OCI-LY1 (cell line): ENCODE results near the gene TCIRG1.
"Not testable (repeated sequence)": the region's sequence is repeated elsewhere in the genome, so short reads cannot be mapped to it uniquely, and the experiment has no call there.

Experiments used
- H2AFZ ChIP-seq: fragments of 200-600 bp; sonication (generic), shearing (Covaris generic); 2 replicates; pipeline ENCODE4 v1.6.0; 2014; ENCODE audit warnings: antibody characterized with exemption, mild to moderate bottlenecking, low read length
- H3F3A ChIP-seq: fragments of 200-600 bp; sonication (generic), shearing (Covaris generic); 2 replicates; pipeline ENCODE4 v1.6.0; 2014; ENCODE audit warnings: mild to moderate bottlenecking, antibody characterized with exemption, low read length, moderate library complexity; ENCODE audit not compliant: insufficient read depth
- H3K27ac ChIP-seq: fragments of 200-600 bp; sonication (generic); 2 replicates; pipeline ENCODE4 v1.5.1; 2014; ENCODE audit warnings: low read length, mixed run types, mild to moderate bottlenecking, low read depth; ENCODE audit not compliant: poor library complexity, severe bottlenecking
- H3K27me3 ChIP-seq: fragments of 200-600 bp; sonication (generic); 2 replicates; pipeline ENCODE4 v1.6.0; 2014; ENCODE audit warnings: antibody characterized with exemption, mild to moderate bottlenecking, low read length, moderate library complexity; ENCODE audit not compliant: insufficient read depth
- H3K36me3 ChIP-seq: fragments of 200-600 bp; sonication (generic); 2 replicates; pipeline ENCODE4 v1.6.1; 2014; ENCODE audit warnings: mild to moderate bottlenecking, antibody characterized with exemption, low read length, moderate library complexity, mixed read lengths; ENCODE audit not compliant: insufficient read depth
- H3K4me1 ChIP-seq: fragments of 200-600 bp; sonication (generic); 2 replicates; pipeline ENCODE4 v1.5.1; 2014; ENCODE audit warnings: mild to moderate bottlenecking, low read length, moderate library complexity; ENCODE audit not compliant: insufficient read depth, severe bottlenecking
- H3K4me2 ChIP-seq: fragments of 200-600 bp; sonication (generic), shearing (Covaris generic); 2 replicates; pipeline ENCODE4 v1.6.1; 2014; ENCODE audit warnings: low read length
- H3K4me3 ChIP-seq: fragments of 200-600 bp; sonication (generic); 2 replicates; pipeline ENCODE4 v1.5.1; 2014; ENCODE audit warnings: low read length, low read depth, mild to moderate bottlenecking, mixed read lengths; ENCODE audit not compliant: poor library complexity, severe bottlenecking
- H3K79me2 ChIP-seq: fragments of 200-600 bp; shearing (Covaris generic); 2 replicates; pipeline ENCODE4 v1.6.1; 2016; ENCODE audit warnings: mixed run types, low read length, mixed read lengths; ENCODE audit not compliant: insufficient read depth
- H3K9ac ChIP-seq: fragments of 200-600 bp; sonication (generic), shearing (Covaris generic); 2 replicates; pipeline ENCODE4 v1.6.1; 2014; ENCODE audit warnings: mild to moderate bottlenecking, low read length, mixed read lengths
- H3K9me2 ChIP-seq: fragments of 200-600 bp; sonication (generic), shearing (Covaris generic); 2 replicates; pipeline ENCODE4 v1.6.1; 2014; ENCODE audit warnings: low read depth, mild to moderate bottlenecking, low read length, mixed read lengths
- H3K9me3 ChIP-seq: fragments of 200-600 bp; shearing (Covaris generic); 2 replicates; pipeline ENCODE4 v1.6.1; 2014; ENCODE audit warnings: low read length, mixed read lengths
- H4K20me1 ChIP-seq: fragments of 200-600 bp; sonication (generic), shearing (Covaris generic); 2 replicates; pipeline ENCODE4 v1.6.0; 2016; ENCODE audit warnings: mild to moderate bottlenecking, low read length; ENCODE audit not compliant: insufficient read depth
- EZH2 ChIP-seq: fragments of 200-600 bp; sonication (generic), shearing (Covaris generic); IDR thresholded peaks from 2 replicates; pipeline ENCODE4 v1.8.0; 2017; ENCODE audit warnings: borderline replicate concordance, mixed run types, mild to moderate bottlenecking, antibody characterized with exemption, low read length, moderate library complexity, mixed read lengths
- TF ChIP-seq, protein P1 (sequence below): fragments of 200-600 bp; sonication (generic), shearing (Covaris generic); IDR thresholded peaks from 2 replicates; pipeline ENCODE4 v1.5.1; 2017; ENCODE audit warnings: mild to moderate bottlenecking, antibody characterized with exemption, low read length, moderate library complexity, mixed read lengths

The TCIRG1 gene

DNA sequence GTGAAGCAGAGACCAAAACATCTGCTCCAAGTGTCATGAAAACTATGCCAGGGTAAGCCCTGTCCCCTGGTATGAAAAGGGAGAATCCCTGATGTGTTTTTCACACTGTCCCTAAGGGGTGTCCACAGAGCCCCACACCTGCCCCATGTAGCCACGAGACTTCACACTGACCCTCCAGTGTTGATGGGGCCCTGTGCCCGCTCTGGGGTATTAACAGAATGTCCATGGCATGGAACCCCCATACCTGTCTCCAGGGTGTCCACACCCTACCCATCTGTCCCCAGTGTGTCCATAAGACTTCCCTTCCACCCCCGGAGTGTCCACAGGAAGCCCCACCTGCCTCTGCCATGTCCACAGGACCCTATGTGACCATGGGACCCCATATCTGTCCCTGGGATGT, 43.7 kb upstream of the TCIRG1 start:
- peaks cover 17% of the 10 kb centered on the region for H3K4me1 ChIP-seq
- not testable (repeated sequence) for H3K36me3 ChIP-seq, H3K27ac ChIP-seq, H3K9ac ChIP-seq, H2AFZ ChIP-seq, H3F3A ChIP-seq, H3K4me3 ChIP-seq, H3K9me2 ChIP-seq, H3K79me2 ChIP-seq, H3K9me3 ChIP-seq, H3K4me2 ChIP-seq, H3K27me3 ChIP-seq, H4K20me1 ChIP-seq

DNA sequence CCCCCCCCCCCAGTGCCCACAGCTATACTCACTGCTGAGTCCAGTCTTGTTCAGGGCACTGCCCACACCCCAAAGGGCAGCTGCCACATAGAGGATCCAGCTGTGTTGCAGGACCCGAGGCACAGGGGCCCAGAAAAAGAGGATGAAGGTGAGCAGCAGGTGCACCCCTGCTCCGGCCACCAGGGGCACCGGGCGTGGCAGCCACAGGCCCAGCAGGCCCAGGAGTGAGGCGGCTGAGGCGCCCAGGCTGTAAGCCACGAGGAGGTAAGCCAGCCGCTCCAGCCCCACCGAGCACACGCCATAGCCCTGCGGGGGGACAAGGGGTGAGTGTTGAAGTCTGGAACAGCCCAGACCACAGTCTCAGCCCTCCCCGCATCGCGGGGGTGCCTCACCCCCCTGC, 43.2 kb upstream of the TCIRG1 start:
- H3K9ac ChIP-seq, H3K4me2 ChIP-seq, H3K36me3 ChIP-seq, H3F3A ChIP-seq, H3K9me2 ChIP-seq, H4K20me1 ChIP-seq, H3K79me2 ChIP-seq, H3K27ac ChIP-seq, H3K4me3 ChIP-seq, H3K9me3 ChIP-seq, H2AFZ ChIP-seq, H3K27me3 ChIP-seq: not testable (repeated sequence)
- H3K4me1 ChIP-seq, result peaks cover 17% of the 10 kb centered on the region

DNA sequence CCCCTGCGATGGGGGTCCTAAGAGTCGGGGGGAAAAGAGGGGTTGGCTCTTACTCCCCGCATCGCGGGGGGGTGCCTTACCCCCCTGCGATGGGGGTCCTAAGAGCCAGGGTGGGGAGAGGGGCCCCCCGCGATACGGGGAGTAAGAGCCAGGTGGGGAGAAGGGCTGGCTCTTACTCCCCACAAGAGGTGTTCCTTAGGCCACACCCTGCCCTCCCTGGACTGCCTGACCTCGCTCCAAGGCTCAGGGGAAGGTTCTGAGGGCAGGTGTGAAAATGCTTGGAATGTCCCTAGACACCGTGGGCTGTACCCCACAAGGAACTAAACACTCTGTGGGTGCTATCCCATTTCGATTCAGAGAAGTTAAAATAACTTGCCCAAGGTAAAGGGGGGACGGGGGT, 42.8 kb upstream of the TCIRG1 start:
- H4K20me1 ChIP-seq, result no peaks in the 10 kb centered on the region
- no peaks in the 10 kb centered on the region for H3K9me3 ChIP-seq
- TF ChIP-seq EZH2, result no peak
- TF ChIP-seq, protein P1, sequence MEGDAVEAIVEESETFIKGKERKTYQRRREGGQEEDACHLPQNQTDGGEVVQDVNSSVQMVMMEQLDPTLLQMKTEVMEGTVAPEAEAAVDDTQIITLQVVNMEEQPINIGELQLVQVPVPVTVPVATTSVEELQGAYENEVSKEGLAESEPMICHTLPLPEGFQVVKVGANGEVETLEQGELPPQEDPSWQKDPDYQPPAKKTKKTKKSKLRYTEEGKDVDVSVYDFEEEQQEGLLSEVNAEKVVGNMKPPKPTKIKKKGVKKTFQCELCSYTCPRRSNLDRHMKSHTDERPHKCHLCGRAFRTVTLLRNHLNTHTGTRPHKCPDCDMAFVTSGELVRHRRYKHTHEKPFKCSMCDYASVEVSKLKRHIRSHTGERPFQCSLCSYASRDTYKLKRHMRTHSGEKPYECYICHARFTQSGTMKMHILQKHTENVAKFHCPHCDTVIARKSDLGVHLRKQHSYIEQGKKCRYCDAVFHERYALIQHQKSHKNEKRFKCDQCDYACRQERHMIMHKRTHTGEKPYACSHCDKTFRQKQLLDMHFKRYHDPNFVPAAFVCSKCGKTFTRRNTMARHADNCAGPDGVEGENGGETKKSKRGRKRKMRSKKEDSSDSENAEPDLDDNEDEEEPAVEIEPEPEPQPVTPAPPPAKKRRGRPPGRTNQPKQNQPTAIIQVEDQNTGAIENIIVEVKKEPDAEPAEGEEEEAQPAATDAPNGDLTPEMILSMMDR, result no peak
- peaks cover 9% of the 10 kb centered on the region; the same call in 1 of the 2 replicates for H3K36me3 ChIP-seq
- H3K9ac ChIP-seq, result no peak overlapping the region
- H3K27ac ChIP-seq, result no peak overlapping the region
- no peak overlapping the region for H2AFZ ChIP-seq
- H3K4me3 ChIP-seq, result no peak overlapping the region
- H3K9me2 ChIP-seq, result no peaks in the 10 kb centered on the region
- no peaks in the 10 kb centered on the region for H3K79me2 ChIP-seq
- no peak overlapping the region for H3K4me2 ChIP-seq
- peaks cover 17% of the 10 kb centered on the region for H3K4me1 ChIP-seq
- no peaks in the 10 kb centered on the region; the same call in 1 of the 2 replicates for H3F3A ChIP-seq
- H3K27me3 ChIP-seq, result no peaks in the 10 kb centered on the region

DNA sequence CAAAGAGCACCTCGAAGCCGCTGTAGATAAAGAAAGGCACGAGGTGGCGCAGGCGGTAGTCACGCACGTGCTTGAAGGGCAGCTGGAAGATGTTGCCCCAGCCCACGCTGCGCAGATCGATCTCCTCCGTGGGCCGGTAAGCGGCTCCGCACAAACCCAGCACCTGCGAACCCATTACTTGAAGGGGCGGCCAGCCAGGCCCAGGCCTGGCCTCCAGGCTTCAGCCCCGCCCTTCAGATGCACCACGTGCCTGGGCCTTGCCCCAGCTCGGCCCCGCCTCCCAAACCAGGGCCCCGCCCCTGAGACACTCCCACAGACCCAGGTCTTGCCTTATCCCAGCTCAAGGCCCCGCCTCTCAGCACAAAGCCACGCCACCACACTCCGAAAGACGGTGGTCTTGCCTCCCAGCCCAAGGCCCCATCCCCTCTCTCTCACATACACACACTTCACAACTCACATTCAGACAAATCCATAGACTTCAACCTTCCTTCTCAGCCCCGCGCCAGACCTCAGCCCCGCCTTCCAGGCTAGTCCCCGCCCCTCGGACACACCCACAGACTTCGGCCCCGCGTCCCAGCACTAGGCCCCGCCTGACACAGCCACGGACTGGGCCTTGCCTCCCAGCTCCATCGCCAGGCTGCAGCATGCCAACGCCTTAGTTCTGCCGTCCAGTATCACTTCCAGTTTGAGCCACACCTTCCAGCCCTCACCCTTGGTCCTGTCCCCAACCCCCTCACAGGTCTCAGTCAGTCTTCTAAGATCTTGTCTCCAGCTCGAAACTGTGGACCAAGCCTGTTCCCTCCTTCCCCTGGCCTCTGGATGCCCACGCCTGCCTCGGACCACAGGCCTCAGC, 42.0 kb upstream of the TCIRG1 start:
- H4K20me1 ChIP-seq, result no peaks in the 10 kb centered on the region
- no peaks in the 10 kb centered on the region for H3K9me2 ChIP-seq
- no peaks in the 10 kb centered on the region for H3K79me2 ChIP-seq
- no peak overlapping the region for H3K27ac ChIP-seq
- no peak overlapping the region for H2AFZ ChIP-seq
- peak overlapping the region; percentile 46 for H3K4me2 ChIP-seq
- peak overlapping the region; percentile 41 for H3K4me3 ChIP-seq
- H3K36me3 ChIP-seq, result peaks cover 9% of the 10 kb centered on the region; the same call in 1 of the 2 replicates
- TF ChIP-seq, protein P1, result no peak
- no peak for TF ChIP-seq EZH2
- H3F3A ChIP-seq, result no peaks in the 10 kb centered on the region; the same call in 1 of the 2 replicates
- H3K9me3 ChIP-seq, result no peaks in the 10 kb centered on the region
- H3K9ac ChIP-seq, result no peak overlapping the region
- peaks cover 19% of the 10 kb centered on the region for H3K4me1 ChIP-seq
- H3K27me3 ChIP-seq, result no peaks in the 10 kb centered on the region
